ENCODE data around the gene MAN1A1. TPM values are rescaled to one million over a fixed set of nuclear protein-coding genes. Genes with fewer than 3 reads are reported as not detected.

MAN1A1 gene
- total RNA-seq, 1 experiment from 2014 or later, result 19.0 TPM

- Histone ChIP-seq H3K9me3 (ENCODE audit: low read length) (no peaks in the 10 kb centered on the region), H4K20me1 (ENCODE audit: low read length) (no peaks in the 10 kb centered on the region), H3K4me1 (ENCODE audit: insufficient read depth, low read length) (peaks cover 36% of the 10 kb centered on the region), H2AFZ (ENCODE audit: low read length) (no peak overlapping the region), H3K4me3 (ENCODE audit: low read length) (no peak overlapping the region), H3K9me2 (replicated peaks; ENCODE audit: low read length) (no peaks in the 10 kb centered on the region), H3K9ac (ENCODE audit: low read length) (no peak overlapping the region), H3K27me3 (ENCODE audit: low read length) (no peaks in the 10 kb centered on the region), H3K36me3 (ENCODE audit: low read depth, low read length) (no peaks in the 10 kb centered on the region), H3K27ac (ENCODE audit: low read length) (no peak overlapping the region), H3K79me2 (ENCODE audit: low read length) (no peaks in the 10 kb centered on the region), H3K4me2 (ENCODE audit: low read length) (no peak overlapping the region), H3F3A (ENCODE audit: low read length, unreplicated experiment) (peaks cover 4% of the 10 kb centered on the region)
- DNase-seq (no peak), ATAC-seq (no peak)
- BruUV-seq (replicated peaks), result no TSS peak
- intact Hi-C loops (cut with micrococcal nuclease), result loop anchor here (5.0 kb wide), 1 partner anchor 135 kb away; no protein-coding TSS in a partner anchor
- TF ChIP-seq EZH2phosphoT487 (IDR thresholded peaks at IDR 0.05; ENCODE audit: borderline replicate concordance, low read length) (no peak), CTCF (conservative IDR thresholded peaks at IDR 0.05; ENCODE audit: low read depth, low read length) (no peak), EZH2 (IDR thresholded peaks at IDR 0.05; ENCODE audit: low read length, unreplicated experiment) (no peak)
- CTCF ChIA-PET, result no interaction called here
- POLR2A ChIA-PET (ENCODE audit: unreplicated experiment), result no interaction called here
Measured at GRCh38 chr6:119127627-119128026, 221.9 kb downstream of the MAN1A1 start.

All from PC-3 (cell line).